Stimulated activated CD4-positive, alpha-beta T cell treated with anti-CD3 and anti-CD28 coated beads, Interleukin-1b, Interleukin-23, amount 100 ng/mL, for 48 hours (primary cell): Measurements from ENCODE around the gene SNRPD2.
"Not testable (repeated sequence)": the region's sequence is repeated elsewhere in the genome, so short reads cannot be mapped to it uniquely, and the experiment has no call there.

Experiments
- DNase-seq: peaks from one replicate; pipeline ENCODE4 v3.0.0-alpha.2; 2020

The SNRPD2 gene

DNA sequence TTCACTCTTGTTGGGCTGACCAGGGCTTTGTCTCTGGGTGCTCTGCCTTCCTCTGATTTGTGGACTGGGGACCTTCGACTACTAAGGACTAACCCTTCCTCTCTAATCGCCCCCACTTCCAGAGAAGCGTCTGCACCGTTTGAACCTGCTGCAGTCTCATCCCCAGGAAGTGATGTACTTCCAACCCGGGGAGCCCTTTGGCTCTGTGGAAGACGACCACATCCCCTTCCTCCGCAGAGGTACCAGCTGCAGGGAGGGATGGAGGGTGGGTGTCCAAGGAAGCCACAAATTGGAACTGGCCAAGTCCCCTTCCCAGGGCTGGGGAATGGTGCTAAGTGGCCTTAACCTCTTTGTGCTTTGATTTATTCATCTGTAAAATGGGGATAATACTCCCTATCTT lies 9.9 kb upstream of the SNRPD2 start:
- DNase-seq = no peak

DNA sequence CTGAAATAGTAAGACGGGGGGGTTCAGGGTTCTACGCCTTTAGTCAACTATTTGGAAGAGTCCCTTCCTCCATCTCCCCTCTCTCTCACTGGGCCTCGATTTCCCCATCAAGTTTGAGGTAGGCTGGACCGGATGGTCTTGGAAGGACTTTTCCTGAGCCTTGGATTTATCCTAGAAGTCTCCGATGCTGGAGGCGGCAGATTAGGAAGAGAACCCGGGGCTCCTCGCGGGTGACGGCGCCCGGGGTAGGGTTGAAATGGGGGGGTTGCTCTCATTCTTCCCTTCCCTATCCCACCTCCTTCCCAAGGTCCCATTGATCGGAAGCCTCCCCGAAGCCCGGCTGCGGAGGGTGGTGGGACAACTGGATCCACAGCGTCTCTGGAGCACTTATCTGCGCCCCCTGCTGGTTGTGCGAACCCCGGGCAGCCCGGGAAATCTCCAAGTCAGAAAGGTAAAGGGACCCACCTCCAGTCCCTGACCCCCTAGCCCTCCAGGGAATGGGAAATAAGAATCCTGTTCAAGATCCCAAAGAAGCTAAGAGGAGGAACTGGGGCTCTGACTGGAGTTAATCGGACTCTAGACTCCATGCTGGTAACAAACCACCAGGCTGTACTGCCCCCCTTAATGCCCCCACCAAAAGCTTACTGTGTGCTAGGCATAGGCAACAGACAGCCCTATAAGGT lies 1.5 kb upstream of the SNRPD2 start:
- DNase-seq = peak; percentile 80

- DNase-seq = peak; percentile 98
Measured at GRCh38 chr19:45692187-45693105, 693 bp upstream of the SNRPD2 start, which contains the start of gene QPCTL. Gene QPCTL (plus strand): TSS chr19:45692666. CDS start chr19:45692704, 38 bp downstream.

GRCh38 chr19:45687599-45687998 lies 4.2 kb downstream of the SNRPD2 start:
- DNase-seq = no peak

- DNase-seq = not testable (repeated sequence)
Measured at GRCh38 chr19:45685045-45685444, 6.7 kb downstream of the SNRPD2 start.

DNA sequence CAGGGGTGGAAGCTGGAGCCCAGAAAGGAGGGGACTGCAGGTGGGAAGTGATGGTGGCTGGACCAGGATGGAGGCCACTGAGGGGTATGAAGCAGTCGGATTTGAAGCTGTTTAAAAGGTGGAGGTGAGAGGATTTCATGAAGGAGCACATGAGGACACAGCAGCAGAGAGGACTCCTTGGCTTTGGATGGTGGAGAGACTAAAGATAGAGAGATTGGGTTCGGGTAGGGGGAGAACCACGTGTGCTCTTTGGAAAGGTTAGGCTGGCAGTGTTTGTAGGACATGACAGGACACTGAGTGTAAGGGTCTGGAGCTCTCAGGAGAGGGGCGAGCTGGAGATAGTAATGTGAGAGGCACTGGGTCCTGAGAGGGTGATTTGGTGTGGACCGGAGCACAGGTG lies 8.8 kb downstream of the SNRPD2 start:
- DNase-seq = no peak

- no peak for DNase-seq
Measured at GRCh38 chr19:45682117-45682516, 9.6 kb downstream of the SNRPD2 start.

DNA sequence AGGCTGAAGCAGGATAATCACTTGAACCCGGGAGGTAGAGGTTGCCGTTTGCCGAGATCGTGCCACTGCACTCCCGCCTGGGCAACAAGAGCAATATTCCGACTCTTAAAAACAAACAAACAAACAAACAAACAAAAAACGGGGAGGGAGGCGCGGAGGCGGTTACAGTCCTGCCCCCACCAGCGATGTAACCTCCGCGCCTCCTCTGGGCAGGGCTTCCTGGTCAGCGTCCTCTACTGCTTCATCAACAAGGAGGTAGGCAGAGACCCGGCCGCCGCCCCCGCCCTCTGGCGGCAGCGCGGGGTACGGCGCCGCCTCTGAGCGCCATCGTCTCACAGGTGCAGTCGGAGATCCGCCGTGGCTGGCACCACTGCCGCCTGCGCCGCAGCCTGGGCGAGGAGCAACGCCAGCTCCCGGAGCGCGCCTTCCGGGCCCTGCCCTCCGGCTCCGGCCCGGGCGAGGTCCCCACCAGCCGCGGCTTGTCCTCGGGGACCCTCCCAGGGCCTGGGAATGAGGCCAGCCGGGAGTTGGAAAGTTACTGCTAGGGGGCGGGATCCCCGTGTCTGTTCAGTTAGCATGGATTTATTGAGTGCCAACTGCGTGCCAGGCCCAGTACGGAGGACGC lies 10.2 kb downstream of the SNRPD2 start:
- DNase-seq = peak; percentile 84

DNA sequence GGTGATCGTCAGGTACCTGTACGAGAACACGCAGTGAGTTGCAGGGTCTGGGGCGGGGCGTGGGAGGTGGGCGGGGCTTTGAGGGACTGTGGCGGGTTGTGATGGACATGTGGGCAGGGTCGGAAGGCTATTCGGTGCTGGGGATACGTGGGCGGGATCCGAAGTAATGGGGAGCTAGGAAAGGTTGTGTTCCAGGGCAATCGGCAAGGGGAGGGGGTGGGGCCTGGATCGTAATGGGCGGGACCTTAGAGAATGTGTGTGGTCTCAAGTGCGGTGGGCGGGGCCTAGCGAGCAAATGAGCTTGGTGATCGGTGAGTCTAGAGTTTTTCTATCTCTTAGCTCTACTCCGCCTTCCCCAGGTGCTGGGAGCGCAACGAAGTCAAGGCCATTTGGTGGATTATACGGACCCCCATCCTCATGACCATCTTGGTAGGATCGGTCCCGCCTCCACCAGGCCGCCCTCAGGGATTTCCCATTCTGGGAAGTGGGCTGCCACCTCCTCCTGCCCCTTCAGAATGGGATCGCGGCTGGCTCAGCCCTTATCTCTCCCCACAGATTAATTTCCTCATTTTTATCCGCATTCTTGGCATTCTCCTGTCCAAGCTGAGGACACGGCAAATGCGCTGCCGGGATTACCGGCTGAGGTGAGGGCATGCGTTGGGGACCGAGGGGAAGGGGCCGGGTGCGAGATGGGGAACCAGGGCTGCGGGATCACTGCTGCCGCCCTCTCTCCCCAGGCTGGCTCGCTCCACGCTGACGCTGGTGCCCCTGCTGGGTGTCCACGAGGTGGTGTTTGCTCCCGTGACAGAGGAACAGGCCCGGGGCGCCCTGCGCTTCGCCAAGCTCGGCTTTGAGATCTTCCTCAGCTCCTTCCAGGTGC lies 14.2 kb downstream of the SNRPD2 start:
- DNase-seq = peak; percentile 93

DNA sequence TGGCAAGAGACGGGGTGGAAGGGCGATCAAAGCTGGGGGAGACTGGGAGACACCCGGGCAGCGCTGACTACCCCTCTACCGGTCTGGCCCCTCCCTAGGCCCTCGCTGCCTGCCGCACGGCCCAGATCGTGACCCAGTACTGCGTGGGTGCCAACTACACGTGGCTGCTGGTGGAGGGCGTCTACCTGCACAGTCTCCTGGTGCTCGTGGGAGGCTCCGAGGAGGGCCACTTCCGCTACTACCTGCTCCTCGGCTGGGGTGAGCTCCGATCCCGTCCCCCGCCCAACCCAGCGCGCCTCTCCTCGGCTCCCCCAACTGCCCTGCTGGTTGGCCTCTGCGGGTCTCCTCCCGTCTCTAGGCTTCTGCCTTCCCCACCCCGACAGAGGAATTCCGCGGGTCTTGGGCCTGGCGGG lies 14.9 kb downstream of the SNRPD2 start:
- DNase-seq = peak; percentile 62

- no peak for DNase-seq
Measured at GRCh38 chr19:45674946-45675345, 16.8 kb downstream of the SNRPD2 start.

DNA sequence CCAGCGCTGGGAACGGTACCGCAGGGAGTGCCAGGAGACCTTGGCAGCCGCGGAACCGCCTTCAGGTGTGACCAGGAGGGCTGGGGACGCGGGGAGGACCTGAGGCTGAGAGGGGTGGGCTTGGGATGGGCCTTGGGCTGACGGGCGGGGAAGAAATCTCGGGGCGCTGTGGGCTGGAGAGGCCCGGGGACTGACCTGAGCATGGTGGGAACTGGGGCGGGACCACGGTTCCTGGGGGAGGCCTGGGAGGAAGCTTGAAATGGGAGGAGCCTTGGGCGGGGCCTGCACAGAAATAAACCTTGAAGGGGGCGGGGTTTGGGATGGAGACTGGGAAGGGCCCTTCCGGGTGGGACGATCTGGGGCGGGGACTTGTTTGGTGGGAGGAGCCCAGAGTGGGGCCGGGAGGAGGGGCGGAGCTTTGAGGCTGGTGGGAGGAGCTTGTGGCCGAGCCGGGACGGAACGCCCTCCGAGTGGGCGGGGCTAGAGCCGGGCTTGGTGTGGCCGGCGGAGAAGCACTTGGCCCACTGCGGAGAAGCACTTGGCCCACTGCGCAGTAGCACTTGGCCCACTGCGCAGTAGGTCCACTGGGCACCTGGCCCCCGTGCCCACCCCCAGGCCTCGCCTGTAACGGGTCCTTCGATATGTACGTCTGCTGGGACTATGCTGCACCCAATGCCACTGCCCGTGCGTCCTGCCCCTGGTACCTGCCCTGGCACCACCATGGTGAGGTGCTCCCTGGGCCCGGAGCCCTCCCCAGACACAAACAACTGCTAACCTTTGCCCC lies 20.9 kb downstream of the SNRPD2 start:
- DNase-seq = peak; percentile 82

DNA sequence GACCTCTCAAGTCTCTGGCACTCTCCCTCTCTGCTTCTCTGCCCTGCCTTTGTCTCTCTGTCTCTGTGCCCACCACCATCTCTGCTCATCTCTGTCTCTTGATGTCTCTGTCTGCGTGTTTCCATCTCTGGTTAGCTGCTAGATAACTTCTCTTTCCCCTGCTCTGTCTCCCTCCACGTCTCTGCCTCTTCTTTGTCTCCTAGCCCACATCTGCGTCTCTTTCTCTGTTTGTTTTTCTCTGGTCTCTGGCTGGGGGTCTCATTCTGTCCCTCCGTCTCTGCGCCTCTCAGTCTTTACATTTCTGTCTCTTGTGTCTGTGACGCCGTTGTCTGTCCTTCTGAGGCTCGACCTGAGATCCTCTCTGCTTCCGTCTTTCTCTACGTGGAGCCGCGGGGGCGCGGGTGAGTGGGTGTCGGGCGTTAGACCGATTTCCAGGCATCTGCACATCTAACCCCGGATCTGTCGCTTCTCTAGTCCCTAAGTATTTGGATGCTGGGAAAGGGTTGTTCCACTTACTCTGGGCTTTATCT lies 23.3 kb downstream of the SNRPD2 start:
- no peak for DNase-seq

DNA sequence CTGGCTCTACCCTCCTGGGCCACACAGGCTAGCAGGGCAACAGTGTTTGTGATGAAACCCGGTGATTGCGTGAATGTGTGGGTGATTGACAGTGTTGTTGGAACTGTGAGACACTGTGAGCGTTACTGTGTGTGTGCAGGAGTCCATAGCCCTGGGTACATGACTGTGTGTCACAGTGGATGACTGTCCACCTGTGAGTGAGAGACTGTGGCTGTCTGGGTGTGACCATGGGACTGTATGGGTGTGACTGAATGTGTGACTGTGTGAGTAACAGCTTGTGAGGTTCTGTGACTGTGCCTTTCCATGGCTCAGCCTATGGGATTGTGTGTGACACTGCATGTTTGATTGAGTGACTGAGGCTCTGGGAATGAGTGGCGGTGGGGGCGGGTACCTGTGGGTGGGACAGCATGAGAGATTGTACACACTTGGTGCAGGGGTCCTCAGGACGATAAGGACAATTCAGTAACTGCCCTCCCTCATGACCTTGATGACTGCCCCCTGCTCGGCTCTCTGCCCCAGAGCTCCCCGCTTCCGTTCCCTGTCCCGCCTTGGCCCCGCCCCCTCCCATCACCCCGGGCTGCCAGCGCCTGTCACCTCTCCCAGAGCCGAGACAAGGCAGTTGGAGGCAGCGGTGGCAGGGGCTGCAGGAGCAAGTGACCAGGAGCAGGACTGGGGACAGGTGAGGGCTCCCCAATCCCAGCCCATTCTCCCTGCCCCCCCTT lies 24.0 kb downstream of the SNRPD2 start, which contains the start of gene GIPR:
Gene GIPR (plus strand): TSS at position 602 of the 722 bp plus-strand sequence. CDS start 1,300 bp downstream, outside the sequence.
- DNase-seq = peak; percentile 86

DNA sequence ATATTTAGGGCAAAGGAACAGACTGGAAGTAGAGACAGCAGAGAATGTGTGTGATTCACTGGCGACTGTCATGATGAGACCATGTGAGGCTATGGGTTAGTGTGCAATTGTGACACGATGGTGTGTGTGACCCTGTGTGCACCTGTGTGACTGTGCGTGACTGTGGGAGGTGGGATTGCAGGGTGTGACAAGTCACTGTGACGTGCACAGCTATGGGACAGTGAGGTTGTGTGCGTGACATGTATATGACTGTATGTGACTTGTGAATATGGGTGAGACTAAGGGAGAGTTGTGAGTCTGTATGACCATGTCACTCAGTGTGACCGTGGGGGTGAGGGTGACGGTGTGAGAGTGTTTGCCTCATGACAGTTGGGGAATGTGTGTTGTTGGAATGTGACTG lies 27.2 kb downstream of the SNRPD2 start:
- no peak for DNase-seq

DNA sequence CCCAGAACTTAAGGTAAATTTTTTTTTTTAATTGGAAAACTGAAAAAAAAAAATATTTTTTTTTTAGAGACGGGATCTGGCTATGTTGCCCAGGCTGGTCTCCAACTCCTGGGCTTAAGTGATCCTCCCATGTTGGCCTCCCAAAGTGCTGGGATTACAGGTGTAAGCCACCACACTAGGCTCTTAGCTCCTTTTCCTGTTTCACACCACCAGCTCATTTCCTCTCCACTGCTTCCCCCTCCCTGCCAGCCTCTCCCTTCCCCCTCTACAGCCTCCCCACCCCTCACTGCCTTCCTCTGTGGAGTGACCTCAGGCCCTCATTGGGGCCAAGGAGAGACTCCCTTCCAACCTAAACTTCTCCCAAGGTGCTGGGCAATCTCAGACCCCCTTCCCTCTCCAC lies 28.0 kb downstream of the SNRPD2 start:
- no peak for DNase-seq

DNA sequence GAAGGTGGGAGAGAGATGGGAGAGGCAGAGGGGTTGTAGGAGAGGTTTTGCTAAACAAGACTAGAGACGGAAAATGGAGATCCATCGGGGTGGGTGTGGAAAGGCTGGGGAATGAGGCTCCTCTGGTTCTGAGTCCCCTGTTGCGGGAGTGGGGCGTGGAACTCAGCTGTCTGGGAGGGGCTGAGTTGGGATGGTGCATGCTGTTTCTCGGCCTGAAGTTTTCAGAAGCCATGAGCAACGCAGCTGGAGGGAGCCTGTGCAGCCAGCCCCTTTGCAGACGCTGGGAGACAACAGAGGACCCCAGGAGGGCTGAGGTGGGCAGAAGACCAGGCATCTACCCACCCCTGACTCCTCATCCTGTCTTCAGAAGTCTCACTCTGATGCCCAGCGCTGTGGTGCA lies 31.1 kb downstream of the SNRPD2 start:
- DNase-seq = no peak

- DNase-seq = no peak
Measured at GRCh38 chr19:45659096-45659729, 32.5 kb downstream of the SNRPD2 start.

DNA sequence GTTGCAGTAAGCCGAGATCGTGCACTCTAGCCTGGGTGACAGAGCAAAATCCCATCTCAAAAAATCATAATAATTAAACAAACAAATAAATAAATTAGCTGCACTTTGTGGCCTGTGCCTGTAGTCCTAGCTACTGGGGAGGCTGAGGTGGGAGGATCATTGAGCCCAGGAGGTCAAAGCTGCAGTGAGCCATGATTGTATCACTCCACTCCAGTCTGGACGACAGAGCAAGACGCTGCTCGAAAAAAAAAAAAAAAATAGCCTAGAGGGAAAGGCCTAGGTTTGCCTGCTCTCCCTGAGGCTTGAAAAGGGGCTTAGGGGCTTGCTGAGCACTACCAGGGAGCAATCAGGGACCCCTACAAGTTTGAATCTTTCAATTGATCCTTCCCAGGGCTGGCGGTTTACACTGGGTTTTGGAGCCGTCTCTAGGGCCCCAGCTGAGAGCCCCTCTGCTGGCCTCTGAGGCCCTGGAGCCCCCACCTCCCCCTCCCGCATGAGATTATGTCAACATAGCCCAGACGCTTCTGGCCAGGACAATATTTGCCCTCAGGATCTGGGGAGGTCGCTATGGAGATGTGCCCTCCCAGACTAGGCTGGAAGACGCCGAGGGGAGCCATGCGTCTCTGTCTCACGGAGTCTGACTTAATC lies 34.1 kb downstream of the SNRPD2 start:
- no peak for DNase-seq

DNA sequence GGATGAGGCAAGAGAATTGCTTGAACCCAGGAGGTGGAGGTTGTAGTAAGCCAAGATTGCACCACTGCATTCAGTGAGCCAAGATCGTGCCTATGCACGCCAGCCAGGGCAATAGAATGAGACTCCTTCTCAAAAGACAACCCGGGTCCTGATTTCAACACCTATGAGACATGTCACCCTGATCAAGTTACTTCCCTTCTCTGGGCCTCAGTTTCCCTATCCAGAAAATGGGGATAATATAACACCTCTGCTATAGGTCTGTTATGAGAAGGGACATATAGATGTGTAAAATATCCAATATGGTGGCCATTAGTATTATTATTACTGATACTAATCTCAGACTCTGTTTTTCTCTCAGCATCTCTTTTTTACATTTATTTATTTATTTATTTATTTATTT lies 36.7 kb downstream of the SNRPD2 start:
- no peak for DNase-seq
